Activated CD4-positive, alpha-beta T cell treated with anti-CD3 and anti-CD28 coated beads, Interleukin-2, amount 10 ng/mL, durations not matched to agents 24 days and 14 days (primary cell): ENCODE results near the gene CARD8. TPM values are rescaled to one million over a fixed set of nuclear protein-coding genes. Genes with fewer than 3 reads are reported as not detected.

ENCODE experiments used
- DNase-seq: peaks from one replicate; pipeline ENCODE4 v3.0.0; 2022
- H3K27ac Mint-ChIP-seq: one replicate; pipeline ENCODE4 v1.8.0; 2022; ENCODE audit warnings: mild to moderate bottlenecking, mixed read lengths
- H3K27me3 Mint-ChIP-seq: one replicate; pipeline ENCODE4 v1.8.0; 2022; ENCODE audit warnings: mixed read lengths
- H3K36me3 Mint-ChIP-seq: one replicate; pipeline ENCODE4 v1.8.0; 2022; ENCODE audit warnings: low read depth, mild to moderate bottlenecking, mixed read lengths
- H3K4me1 Mint-ChIP-seq: one replicate; pipeline ENCODE4 v1.8.0; 2021; ENCODE audit warnings: mixed read lengths
- H3K4me3 Mint-ChIP-seq: one replicate; pipeline ENCODE4 v1.8.0; 2022; ENCODE audit warnings: mild to moderate bottlenecking, moderate library complexity, mixed read lengths
- H3K9me3 Mint-ChIP-seq: one replicate; pipeline ENCODE4 v1.8.0; 2021; ENCODE audit warnings: mixed read lengths
- intact Hi-C: fragments of 100-400 bp; cut with micrococcal nuclease; formaldehyde crosslinking; loops from one replicate; pipeline ENCODE4 v1.15.1; 2023
- total RNA-seq: library from RNA; stranded (reverse); gene quantifications from 2 replicates; pipeline ENCODE4 v1.2.3, GENCODE V29; 2022

Gene CARD8
- total RNA-seq, 1 donor from 2014 or later = 127 TPM

DNA sequence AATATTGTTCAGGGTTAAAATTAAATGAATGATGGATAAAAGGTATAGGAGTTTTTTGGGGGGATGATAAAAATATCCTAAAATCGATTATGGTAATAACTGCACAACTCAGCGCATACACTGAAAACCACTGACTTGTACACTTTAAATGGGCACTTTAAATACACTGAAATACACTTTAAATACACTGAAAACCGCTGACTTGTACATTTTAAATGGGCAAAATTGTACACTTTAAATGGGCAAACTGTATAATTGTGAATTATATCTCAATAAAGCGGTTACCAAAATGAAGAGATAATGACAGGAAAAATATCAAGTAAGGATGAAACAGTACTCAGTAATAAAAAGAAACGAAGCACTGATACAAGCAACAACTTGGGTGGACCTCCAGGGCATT lies 87.0 kb downstream of the CARD8 start:
- Mint-ChIP-seq H3K27ac (no peak overlapping the region), H3K4me1 (peaks cover 30% of the 10 kb centered on the region), H3K36me3 (peaks cover 33% of the 10 kb centered on the region), H3K27me3 (no peaks in the 10 kb centered on the region), H3K9me3 (no peaks in the 10 kb centered on the region), H3K4me3 (peak overlapping the region; percentile 98)
- DNase-seq = no peak
- intact Hi-C loops = no loop called here

GRCh38 chr19:48158210-48158790 lies 97.4 kb downstream of the CARD8 start:
- intact Hi-C loops = no loop called here
- no peaks in the 10 kb centered on the region for H3K27me3 Mint-ChIP-seq
- peaks cover 2% of the 10 kb centered on the region for H3K4me1 Mint-ChIP-seq
- no peak overlapping the region for H3K4me3 Mint-ChIP-seq
- no peaks in the 10 kb centered on the region for H3K9me3 Mint-ChIP-seq
- peaks cover 56% of the 10 kb centered on the region for H3K36me3 Mint-ChIP-seq
- DNase-seq = no peak
- H3K27ac Mint-ChIP-seq = no peak overlapping the region

Other genes starting within 250 kb of the CARD8 start
- gene CABP5, start 211.8 kb downstream of the CARD8 start, total RNA-seq = not detected in 2 replicates
- 9.2 and 11.4 TPM in 2 replicates for gene PLA2G4C, start 145.1 kb downstream of the CARD8 start, total RNA-seq
- gene LIG1, start 85.6 kb downstream of the CARD8 start, total RNA-seq = 138 and 144 TPM in 2 replicates
- 8.0 and 9.9 TPM in 2 replicates for gene ZSWIM9, start 85.2 kb downstream of the CARD8 start, total RNA-seq
- 0.21 and 0.30 TPM in 2 replicates for gene ZNF114, start 14.2 kb upstream of the CARD8 start, total RNA-seq
- gene EMP3, start 69.6 kb upstream of the CARD8 start, total RNA-seq = 278 and 281 TPM in 2 replicates
- 13.1 and 13.4 TPM in 2 replicates for gene TMEM143, start 108.0 kb upstream of the CARD8 start, total RNA-seq
- 0.33 TPM in 1 of 2 replicates, not detected in the other for gene SYNGR4, start 108.5 kb upstream of the CARD8 start, total RNA-seq
- gene KDELR1, start 135.6 kb upstream of the CARD8 start, total RNA-seq = 75.5 and 77.7 TPM in 2 replicates
- gene GRIN2D, start 137.8 kb upstream of the CARD8 start, total RNA-seq = 0.16 and 0.26 TPM in 2 replicates
- 89.1 and 90.6 TPM in 2 replicates for gene GRWD1, start 190.1 kb upstream of the CARD8 start, total RNA-seq
- 2.4 TPM in 2 replicates for gene KCNJ14, start 199.7 kb upstream of the CARD8 start, total RNA-seq
- gene CYTH2, start 213.5 kb upstream of the CARD8 start, total RNA-seq = 30.6 and 31.6 TPM in 2 replicates